ENCODE data around the gene GRAMD2A.
"Not testable (repeated sequence)": the region's sequence is repeated elsewhere in the genome, so short reads cannot be mapped to it uniquely, and the experiment has no call there.

Gene GRAMD2A

DNA sequence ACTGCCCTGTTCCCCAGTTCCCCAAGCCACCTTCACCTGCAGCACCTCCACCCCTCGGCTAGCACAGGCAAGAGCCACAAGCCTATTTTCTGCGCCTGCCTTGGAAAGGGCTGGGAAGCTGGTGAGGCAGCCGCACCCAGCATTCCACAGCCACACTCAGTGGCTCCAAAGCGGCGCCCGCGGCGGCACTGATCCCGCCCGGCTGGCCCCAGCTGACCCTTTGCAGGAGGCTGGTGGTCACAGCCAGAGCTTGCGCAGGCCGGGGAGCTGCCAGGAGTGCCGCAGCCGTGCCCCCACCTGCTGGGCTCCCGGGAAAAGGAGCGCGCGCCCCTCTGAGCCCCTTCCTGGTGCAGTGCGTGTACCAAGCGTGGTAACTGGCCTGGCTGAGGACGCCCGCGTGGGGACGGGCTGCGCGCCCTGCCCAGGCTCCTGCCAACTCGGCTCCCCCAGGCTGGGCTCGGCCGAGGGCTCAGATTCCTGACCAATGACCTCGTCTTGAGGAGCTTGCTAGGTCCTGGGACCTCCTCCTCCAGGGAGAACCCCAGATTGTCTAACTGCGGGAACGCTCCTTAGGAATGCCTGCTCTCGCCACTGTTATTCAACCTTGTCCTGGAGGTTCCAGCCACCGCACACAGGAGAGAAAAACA, 13.3 kb downstream of the GRAMD2A start:
- DNase-seq (ENCODE audit: low spot score) = no peak

DNA sequence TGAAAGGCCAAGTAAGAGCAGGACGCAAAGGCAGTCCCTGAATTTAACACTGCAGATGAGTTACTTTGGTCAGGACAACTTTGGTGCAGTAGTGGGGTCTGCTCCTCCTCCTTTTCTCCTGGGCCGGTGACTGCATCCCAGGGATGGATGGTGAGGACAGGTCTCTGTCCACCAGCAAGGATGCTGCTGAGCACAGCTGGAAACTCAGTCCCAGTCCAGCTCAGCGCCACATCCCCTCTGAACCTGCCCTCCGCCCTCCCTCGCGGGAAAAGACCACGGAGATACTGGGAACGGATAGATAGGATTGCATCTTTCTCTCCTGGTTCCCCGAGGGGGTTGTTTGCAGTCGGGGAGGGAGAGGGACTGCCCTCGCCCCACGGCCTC, 13.8 kb downstream of the GRAMD2A start:
- DNase-seq (ENCODE audit: low spot score) = no peak

DNA sequence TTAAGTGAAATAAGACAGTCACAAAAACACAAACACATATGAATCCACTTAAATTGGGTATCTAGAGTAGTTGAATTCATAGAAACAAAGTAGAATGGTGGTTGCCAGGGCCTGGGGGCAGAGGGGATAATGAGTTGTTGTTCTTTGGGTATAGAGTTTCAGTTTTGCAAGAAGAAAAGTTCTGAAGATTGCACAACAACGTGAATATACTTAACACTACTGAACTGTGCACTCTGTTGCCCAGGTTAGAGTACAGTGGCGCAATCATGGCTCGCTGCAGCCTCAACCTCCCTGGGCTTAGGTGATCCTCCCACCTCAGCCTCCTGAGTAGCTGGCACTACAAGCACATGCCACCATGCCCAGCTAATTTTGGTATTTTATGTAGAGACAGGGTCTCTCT, 14.9 kb downstream of the GRAMD2A start:
- no peak for DNase-seq (ENCODE audit: low spot score)

DNA sequence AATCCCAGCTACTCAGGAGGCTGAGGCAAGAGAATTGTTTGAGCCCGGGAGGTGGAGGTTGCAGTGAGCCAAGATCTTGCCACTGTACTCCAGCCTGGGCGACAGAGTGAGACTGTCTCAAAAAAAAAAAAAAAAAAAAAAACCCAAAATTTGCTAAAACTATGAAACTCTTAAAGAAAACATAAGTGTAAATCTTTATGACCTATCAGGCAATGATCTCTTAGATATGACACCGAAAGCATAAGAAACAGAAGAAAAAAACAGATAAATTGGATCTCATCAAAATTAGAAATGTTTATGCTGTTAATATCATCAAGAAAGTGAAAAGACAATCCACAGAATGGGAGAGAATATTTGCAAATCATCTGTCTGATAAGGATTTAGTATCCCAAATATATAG, 15.3 kb downstream of the GRAMD2A start:
- no peak for DNase-seq (ENCODE audit: low spot score)

DNA sequence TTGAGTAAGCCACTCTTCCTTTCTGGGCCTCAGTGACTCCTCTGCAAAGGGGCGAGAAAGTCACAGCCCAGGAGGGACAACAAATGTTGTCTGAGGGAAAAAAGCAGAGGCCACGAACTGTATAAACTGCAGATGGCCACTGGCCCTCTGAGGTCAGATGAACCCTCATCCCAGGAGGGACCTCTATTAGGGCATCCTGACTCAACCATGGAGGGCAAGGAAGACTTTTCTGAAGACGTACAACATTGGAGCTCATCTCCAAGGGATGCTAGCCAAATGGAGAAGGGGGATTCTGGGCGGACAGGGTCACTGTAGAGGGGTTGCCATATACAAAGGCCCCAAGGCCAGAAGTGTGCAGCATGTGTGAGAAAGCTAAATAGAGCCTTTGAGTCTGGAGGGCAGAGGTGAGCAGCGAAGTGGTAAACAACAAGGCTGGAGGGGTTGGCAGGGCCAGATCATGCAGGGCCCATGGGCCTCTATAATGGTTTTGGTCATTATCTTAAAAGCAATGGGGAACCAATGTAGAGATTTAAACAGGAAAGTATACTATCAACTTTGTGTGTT, 16.7 kb downstream of the GRAMD2A start:
- DNase-seq (ENCODE audit: low spot score) = no peak

DNA sequence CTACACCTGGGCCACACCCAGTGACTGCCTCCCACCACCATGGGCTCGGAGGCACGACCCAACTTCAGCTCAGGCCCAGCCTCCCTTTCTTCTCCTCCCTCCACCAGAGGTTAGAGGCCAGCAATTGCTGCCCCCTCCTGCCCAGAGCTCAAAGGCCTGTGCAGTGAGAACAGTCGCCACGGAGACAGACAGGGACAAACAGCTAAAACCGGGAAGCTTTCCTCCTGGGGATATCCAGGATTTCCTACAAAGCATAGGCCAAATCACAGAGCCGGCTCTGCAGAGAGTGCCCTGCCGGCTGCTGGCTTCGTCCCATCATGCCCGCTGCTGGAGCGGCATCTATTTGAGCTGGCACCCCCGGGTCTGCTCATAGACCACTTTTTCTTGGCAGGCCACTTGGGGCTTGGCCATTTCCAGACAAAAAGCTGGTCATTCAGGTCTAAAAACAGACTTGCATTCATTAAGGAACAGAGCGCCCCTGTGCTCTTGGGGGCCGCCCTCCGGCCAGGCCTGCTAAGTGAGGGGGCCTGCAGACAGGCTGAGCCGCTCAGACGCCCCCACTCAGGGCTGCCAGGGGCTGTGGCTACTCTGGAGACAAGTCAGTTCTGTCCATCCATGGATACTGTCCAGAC, 17.5 kb downstream of the GRAMD2A start:
- DNase-seq (ENCODE audit: low spot score) = peak; percentile 91

DNA sequence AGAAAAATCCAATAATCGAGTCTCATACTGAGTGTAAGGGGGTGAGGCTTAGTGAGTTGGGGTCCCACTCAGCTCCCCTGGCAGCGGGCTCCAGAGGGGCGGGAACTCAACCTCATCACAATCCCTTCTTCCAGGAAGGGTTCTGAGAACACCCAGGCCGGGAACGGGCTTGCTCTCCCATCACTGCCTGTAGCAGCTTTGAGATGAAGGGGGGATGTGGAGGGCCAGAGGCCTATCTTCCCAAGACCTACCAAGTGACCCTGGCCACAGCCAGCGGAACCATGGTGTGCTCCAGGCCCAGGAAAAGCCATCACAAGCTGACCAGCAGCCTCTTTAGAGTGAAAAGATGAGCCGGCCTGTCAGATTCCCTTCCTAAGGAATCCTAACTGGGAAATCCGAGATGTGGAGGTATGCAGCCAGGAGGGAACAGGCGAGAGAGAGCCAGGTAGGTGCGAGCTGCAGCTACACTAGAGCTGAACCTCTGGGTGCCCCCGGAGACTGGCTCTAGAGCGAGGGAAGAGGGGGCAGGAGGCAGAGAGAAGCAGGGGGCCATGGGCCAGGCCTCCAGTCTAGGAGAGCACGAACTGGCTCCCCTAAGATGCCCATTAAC, 18.5 kb downstream of the GRAMD2A start:
- DNase-seq (ENCODE audit: low spot score) = no peak

DNA sequence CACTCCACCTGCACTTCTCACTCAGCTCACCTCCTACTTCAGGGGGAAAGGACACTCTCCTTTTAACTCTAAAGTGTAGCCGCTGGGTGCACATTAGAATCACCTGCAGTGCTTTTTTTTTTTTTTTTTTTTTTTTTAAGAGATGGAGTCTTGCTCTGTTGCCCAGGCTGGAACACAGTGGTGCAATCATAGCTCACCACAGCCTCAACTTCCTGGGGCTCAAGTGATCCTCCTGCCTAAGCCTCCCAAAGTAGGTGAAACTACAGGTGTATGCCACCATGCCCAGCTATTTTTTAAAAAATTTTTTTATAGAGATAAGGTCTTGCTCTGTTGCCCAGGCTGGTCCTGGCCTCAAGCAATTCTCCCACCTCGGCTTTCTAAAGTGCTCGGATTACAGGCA, 20.8 kb downstream of the GRAMD2A start:
- no peak for DNase-seq (ENCODE audit: low spot score)

DNA sequence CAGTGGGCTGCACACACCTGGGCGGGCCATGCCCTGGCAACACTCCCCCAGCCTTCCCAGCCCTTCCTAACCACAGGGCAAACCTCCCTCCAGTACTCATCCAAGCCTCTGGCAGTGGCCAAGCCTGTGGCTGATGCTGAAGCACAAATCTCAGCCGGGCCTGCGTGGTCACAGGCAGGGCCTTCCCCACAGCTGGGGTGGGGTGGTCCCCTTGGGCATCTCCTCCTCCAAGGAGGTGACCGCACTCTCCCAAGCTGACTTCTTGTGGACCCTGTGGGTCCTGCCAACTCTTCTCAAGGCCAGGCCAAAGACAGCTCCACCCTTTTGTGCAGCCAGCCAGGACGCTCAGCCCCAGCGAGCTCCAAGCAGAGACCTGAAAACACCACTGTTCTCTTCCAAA, 21.4 kb downstream of the GRAMD2A start:
- no peak for DNase-seq (ENCODE audit: low spot score)

DNA sequence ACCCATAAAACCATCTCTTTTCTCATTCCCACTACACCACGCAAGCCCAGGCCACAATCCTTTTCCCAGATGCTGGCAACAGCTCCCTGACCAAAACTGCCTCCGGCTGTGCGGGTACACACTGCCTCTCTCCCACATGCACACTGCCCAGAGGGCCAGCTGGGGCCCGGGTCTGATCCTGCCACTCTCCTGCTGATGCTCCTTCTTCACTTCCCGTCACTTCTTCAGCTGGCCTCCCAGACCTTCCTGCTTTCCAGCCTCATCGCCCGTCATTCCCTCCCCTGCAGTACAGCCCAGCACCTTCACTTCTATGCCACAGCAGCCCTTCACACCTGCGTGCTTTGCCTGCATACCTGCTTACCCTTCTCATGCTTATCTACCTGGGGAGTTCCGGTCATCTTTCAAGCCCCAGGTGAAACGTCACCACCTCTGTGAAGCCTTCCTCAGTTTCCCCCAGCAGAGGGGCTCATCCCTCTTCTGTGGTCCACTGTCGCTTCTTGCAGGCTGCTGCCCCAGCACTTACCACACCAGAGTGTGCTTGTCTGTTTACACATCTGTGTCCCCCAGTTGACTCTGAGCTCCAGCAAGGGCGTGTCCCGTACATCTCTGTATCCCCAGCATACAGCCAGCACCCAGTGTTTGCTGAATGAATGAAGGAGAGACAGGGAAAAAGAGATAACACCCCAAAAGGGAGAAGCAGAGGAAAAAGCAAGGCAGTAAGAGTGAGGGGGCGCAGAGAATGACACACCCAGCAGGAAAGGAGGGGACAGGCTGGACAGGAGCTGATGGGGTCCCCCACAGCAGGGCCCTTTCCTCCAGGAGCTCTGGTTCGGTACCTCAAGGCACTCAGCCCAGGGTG, 22.2 kb downstream of the GRAMD2A start:
- DNase-seq (ENCODE audit: low spot score) = no peak

DNA sequence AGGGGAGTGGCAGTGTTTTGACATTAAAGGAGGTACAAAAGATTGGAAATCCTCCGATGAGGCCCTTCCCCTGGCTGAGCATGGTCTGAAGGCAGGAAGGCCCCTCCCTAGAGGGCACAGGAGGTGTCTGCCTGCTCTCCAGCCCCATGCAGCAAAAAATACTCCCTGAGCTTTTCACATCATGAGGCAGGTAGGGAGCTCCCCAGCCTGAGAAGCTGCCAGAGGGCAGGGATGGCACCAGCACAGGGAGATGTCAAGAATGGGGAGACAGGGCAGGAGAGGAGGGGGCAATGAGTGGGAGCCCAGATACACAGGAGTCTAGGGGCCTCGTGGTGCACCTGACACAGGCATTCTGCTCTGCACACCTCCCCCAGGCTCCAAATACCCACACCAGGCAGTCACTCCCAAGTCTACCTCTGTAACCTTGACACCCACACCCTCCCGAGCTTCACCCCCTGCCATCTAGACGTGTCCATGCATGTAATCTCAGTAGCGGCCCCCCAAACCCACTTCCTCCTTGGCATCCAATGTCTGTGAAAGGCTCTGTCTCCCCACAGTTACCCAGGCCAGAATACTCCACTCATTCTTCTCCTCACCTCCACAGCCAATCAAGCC, 22.9 kb downstream of the GRAMD2A start:
- DNase-seq (ENCODE audit: low spot score) = no peak

DNA sequence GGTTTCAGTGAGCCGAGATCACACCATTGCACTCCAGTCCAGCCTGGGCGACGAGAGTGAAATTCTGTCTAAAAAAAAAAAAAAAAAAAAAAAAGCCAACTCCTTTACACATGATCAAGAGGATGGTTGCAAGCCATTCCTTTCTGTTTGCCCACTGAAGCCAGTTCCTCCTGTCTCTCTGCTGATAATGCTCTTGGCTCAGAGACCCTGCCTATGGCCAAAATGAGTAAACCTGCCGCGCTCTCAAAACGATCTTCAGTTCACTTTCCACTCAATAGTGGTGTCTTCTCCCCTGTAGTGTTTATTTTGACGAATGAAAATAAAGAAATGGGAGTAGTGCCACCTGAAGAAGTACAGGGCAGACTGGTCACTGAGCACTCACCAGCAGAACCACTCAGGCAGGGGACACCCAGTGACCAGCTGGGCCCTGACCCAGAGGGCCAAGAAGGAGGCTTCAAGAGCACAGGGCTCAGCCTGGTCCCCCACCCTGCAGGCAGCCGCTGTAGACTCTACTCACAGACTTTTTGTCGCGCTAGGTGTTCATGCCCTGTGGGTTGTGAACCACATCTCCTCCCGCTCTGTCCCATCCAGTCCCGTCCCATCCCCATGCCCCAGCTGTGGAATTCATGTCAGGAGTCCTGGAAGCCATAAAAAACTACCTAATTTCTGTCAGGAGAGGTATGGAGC, 23.6 kb downstream of the GRAMD2A start:
- DNase-seq (ENCODE audit: low spot score) = no peak

DNA sequence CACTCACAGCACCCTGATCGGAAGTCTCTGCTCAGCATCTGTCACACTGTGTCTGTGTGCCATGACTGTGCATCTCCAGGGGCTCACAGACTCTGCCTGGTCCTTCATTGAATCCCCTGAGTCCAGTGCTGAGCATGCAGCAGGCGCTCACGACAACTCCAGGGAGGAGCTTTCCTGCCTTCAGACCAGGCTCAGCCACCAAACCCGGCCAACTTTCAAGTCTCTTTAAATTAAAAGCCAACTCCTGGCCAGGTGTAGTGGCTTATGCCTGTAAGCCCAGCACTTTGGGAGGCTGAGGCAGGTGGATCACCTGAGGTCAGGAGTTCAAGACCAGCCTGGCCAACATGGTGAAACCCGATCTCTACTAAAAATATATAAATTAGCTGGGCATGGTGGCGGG, 24.2 kb downstream of the GRAMD2A start:
- no peak for DNase-seq (ENCODE audit: low spot score)

DNA sequence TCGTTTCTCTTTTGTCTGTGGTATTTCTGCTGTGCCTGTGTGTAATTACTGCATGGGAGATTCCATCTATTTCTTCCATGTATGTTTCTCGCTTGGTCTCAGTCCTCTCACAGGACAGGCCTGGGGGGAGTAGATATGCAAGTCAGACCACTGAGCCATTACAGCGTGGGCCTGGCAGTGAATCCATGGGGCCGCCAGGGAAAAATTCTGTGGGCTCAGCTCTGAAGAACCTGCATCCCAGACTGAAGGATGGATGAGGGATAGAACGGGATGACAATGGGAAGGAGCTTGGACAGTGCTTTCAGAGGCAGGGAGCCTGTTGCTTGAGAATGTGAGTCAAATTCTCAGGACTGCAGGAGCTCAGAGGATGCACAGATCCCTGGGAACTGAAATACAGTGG, 24.8 kb downstream of the GRAMD2A start:
- DNase-seq (ENCODE audit: low spot score) = no peak

DNA sequence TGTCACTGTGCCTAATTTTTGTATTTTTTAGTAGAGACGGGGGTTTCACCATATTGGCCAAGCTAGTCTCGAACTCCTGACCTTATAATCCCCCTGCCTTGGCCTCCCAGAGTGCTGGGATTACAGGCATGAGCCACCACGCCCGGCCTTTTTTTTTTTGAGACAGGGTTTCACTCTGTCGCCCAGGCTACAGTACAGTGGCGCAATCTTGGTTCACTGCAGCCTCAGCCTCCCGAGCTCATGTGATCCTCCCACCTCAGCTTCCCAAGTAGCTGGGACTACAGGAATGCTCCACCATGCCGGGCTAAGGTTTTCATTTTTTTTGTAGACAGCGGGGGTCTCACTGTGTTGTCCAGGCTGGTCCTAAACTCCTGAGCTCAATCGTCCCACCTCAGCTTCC, 25.6 kb downstream of the GRAMD2A start:
- not testable (repeated sequence) for DNase-seq (ENCODE audit: low spot score)

DNA sequence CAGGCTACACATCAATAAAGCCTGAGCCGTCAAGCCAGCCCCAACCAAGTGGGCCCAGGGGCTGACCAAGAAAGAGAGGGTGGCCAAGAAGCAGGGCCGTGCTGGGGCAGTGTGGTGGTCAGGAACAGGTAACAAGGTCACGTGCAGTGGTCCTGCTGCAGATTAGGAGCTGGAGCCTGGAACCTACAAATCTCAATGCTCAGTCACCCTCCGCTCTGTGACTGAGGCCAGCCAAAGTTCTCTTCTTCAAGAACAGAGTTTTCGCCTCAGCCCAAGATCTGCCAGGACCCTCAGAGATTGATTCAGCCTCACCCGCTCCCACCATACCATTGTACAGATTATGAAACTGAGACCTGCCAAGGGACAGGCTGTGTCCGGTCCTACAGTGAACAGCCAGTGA, 26.9 kb downstream of the GRAMD2A start:
- no peak for DNase-seq (ENCODE audit: low spot score)

DNA sequence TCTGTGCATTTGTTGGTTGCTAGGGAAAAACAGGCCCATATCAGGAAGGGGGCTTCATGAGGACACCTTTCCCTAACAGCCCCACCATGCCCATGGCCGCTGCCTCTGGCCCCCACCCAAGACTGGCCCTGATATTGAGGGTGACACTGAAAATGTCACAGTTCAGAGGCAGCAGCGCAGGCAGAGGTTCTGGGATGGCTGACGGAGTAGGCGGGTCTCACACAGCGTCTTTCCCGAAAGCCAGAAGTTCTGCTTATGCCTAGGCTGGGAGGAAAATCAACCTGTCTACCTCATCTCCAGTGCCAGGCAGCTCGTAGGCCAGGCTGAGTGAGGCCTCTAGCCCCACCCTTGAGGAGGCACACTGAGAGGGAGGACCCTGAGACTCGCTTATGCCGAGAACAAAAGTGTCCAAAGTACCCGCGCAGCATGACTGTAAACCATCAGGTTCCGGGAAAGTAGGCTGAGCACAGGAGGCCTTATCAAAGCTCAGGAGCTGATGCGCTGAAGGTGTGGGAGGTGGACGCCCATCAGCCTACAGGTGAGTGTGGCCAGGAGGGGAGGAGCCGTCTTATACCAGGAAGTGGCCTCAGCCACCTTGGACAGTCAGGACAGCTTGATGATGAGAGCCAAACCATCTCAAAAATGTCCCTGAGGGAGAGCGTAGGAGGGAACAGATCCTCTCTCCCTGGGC, 27.5 kb downstream of the GRAMD2A start:
- DNase-seq (ENCODE audit: low spot score) = no peak

DNA sequence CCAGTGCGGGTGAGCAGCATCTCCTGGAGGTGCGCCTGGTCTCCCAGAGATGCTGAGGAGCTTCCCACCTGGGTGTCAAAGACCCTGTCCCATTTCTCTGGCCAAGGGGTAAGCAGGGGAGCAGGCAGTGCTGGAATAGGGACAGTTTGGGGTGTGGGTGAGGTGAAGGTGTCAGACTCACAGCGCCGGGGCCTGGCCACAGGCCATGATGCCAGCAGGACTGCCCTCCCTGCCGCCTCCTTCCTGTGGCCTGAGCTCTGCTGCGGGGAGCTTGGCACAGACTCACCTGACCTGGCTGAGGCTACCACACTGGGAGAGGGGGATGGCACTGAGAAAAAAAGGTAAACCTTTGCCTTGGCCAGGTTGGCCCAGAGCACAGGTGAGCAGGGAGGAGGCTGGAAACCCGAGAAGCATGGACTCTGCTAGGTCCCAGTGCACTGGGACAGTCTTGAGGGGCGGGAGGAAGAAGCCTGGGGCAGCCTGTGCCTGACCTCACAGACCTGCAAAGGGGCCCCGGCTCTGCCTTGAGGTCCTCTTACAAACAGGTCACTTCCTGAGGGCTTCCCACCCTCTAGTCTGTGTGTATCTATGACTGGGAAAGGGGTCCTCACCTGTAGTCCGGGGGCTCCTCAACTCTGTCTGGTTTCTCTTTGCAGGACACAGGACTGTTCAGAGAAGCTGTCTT, 28.2 kb downstream of the GRAMD2A start:
- no peak for DNase-seq (ENCODE audit: low spot score)

DNA sequence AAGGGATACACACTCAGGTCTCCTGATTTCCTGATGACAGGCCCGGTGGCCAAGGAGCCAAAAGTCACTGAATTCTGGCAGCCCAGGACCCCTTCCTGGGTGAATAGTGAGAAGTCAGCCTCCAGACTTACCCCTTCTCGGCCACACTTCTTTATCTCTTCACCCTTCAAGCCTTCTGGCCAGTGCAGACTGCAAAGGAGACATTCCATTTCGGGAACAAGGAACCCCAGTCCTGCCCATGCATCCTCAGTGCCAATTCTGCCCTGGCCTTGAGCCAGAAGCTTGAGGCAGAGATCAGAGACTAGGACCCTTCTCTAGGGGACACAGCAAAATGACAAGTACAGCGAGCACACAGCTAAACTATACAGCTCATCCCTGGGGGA, 28.8 kb downstream of the GRAMD2A start:
- DNase-seq (ENCODE audit: low spot score) = no peak

DNA sequence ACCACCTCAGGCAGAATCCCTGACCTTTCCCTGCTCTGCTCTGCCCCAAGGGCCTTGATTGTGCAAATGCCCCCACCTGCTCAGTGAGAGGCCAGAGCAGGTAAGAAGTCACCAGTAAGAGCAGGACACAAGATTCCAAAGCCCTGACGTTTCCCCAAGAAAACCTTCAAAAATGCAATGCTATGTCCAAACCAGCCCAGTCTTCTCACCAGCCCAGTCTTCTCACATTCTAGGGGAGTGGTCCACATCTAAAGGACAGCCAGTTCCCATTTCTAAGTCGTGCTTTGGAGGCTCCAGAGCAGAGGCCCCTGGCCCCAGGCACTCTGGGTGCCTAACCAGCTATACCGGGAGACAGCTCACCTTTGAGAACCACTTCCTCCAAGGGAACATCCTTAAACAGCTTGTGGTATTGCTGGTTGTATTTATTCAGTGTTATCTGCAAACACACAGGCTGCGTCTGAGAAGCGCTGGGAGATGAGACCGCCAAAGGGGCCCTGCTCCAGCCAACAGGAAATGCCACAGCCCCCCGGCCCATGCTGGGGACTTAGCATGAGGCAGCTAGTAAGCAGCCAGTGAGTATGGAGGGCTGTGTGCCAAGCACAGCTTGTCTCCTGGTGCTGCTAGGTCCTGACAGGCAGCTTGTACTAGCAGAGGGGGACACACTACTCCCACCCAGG, 29.3 kb downstream of the GRAMD2A start:
- DNase-seq (ENCODE audit: low spot score) = no peak
